H1 (cell line): ENCODE measurements around the gene CYB5B. TPM values are rescaled to one million over a fixed set of nuclear protein-coding genes. Genes with fewer than 3 reads are reported as not detected.

Experiments
- CTCF ChIA-PET: fragments of 300-600 bp; sonication (Branson Sonifier 250); formaldehyde crosslinking; loops from one replicate; lab custom pipeline; 2021; ENCODE audit not compliant: partially characterized antibody; lab: Charles Lee
- POLR2A ChIA-PET: fragments of 300-600 bp; sonication (Branson Sonifier 250); formaldehyde crosslinking; loops from one replicate; lab custom pipeline; 2021; ENCODE audit warnings: inconsistent platforms; ENCODE audit not compliant: partially characterized antibody; lab: Charles Lee
- DNase-seq, 2 experiments: peaks; one replicate each; pipeline versions ENCODE4 v3.0.0 to v3.0.0-alpha.2; 2010 to 2022; ENCODE audit warnings: low spot score in 2 of 2, low read depth in 1 of 2, mixed read lengths in 1 of 2
- FAIRE-seq: peaks from 2 replicates; lab custom pipeline; 2011; peaks lifted over from hg19 to GRCh38; lab: Jason Lieb, UNC
- H2AFZ ChIP-seq: 2 replicates; pipeline ENCODE4 v1.8.1; 2012; ENCODE audit warnings: low read length, inconsistent platforms
- H2AK5ac ChIP-seq: 2 replicates; pipeline ENCODE4 v1.6.1; 2013; ENCODE audit warnings: low read depth, low read length
- H2BK120ac ChIP-seq: replicated peaks from 2 replicates; pipeline ENCODE3; 2013; ENCODE audit warnings: low read depth, low read length, inconsistent platforms
- H2BK12ac ChIP-seq: 2 replicates; pipeline ENCODE4 v1.6.1; 2013; ENCODE audit warnings: low read depth, low read length
- H2BK15ac ChIP-seq: 2 replicates; pipeline ENCODE4 v1.6.1; 2013; ENCODE audit warnings: low read length
- H2BK20ac ChIP-seq: 2 replicates; pipeline ENCODE4 v1.6.1; 2013; ENCODE audit warnings: low read length
- H2BK5ac ChIP-seq: 2 replicates; pipeline ENCODE4 v1.6.1; 2013; ENCODE audit warnings: low read depth, low read length
- H3K14ac ChIP-seq: 2 replicates; pipeline ENCODE4 v1.6.1; 2013; ENCODE audit warnings: inconsistent platforms; ENCODE audit not compliant: insufficient read length
- H3K18ac ChIP-seq: 2 replicates; pipeline ENCODE4 v1.6.1; 2013; ENCODE audit warnings: low read length; ENCODE audit errors: extremely low read depth
- H3K23ac ChIP-seq: 2 replicates; pipeline ENCODE4 v1.6.1; 2013; ENCODE audit warnings: inconsistent platforms; ENCODE audit not compliant: insufficient read length
- H3K23me2 ChIP-seq: 2 replicates; pipeline ENCODE4 v1.6.1; 2013; ENCODE audit warnings: low read depth, low read length
- H3K27ac ChIP-seq: 2 replicates; pipeline ENCODE4 v1.6.1; 2011; ENCODE audit warnings: low read depth, low read length, inconsistent platforms
- H3K27me3 ChIP-seq, 4 experiments: replicated peaks in 1 of 4; 1 replicate in 1 of 4; 2 replicates in 3 of 4; pipeline versions ENCODE4 v1.6.1 to v1.8.1; 2011 to 2013; ENCODE audit warnings: low read length in 3 of 4, mild to moderate bottlenecking in 3 of 4, inconsistent platforms in 2 of 4, mixed read lengths in 2 of 4, moderate library complexity in 1 of 4; ENCODE audit not compliant: control insufficient read depth in 3 of 4, insufficient read depth in 3 of 4; ENCODE audit errors: extremely low read depth in 1 of 4
- H3K36me3 ChIP-seq, 4 experiments: 2 replicates each; pipeline versions ENCODE4 v1.6.1 to v1.8.1; 2011 to 2013; ENCODE audit warnings: mild to moderate bottlenecking in 4 of 4, low read length in 3 of 4, moderate library complexity in 2 of 4, control low read depth in 1 of 4, inconsistent platforms in 1 of 4; ENCODE audit not compliant: insufficient read depth in 4 of 4, control insufficient read depth in 2 of 4
- H3K4ac ChIP-seq: replicated peaks from 2 replicates; pipeline ENCODE3; 2013; ENCODE audit warnings: low read length, low read depth, mixed read lengths, inconsistent platforms; ENCODE audit not compliant: insufficient read length
- H3K4me1 ChIP-seq, 4 experiments: replicated peaks in 1 of 4; 1 replicate in 1 of 4; 2 replicates in 3 of 4; pipeline versions ENCODE4 v1.6.1 to v1.8.1; 2011 to 2013; ENCODE audit warnings: low read length in 3 of 4, inconsistent platforms in 2 of 4, mixed read lengths in 1 of 4; ENCODE audit not compliant: insufficient read depth in 4 of 4, control insufficient read depth in 3 of 4
- H3K4me2 ChIP-seq, 2 experiments: 2 replicates each; pipeline versions ENCODE4 v1.6.1 to v1.8.1; 2011 to 2013; ENCODE audit warnings: low read depth in 2 of 2, low read length in 2 of 2, control low read depth in 1 of 2, inconsistent platforms in 1 of 2, mild to moderate bottlenecking in 1 of 2; ENCODE audit not compliant: insufficient read depth in 1 of 2
- H3K4me3 ChIP-seq, 4 experiments: fragments of 200-600, 300-600 bp in 1 of 4; sonication (generic), shearing (Covaris generic), sonication (Bioruptor Twin) in 1 of 4; 2 replicates each; pipeline versions ENCODE4 v1.5.1 to v1.8.1; 2011 to 2016; ENCODE audit warnings: low read length in 4 of 4, low read depth in 3 of 4, control low read depth in 2 of 4, inconsistent platforms in 2 of 4, mild to moderate bottlenecking in 2 of 4, mixed read lengths in 1 of 4, moderate library complexity in 1 of 4; ENCODE audit not compliant: insufficient read depth in 2 of 4; ENCODE audit errors: extremely low read depth in 1 of 4
- H3K56ac ChIP-seq: replicated peaks from 2 replicates; pipeline ENCODE3; 2013; ENCODE audit warnings: low read depth, mild to moderate bottlenecking, mixed read lengths, low read length, inconsistent platforms; ENCODE audit not compliant: insufficient read length
- H3K79me1 ChIP-seq: 2 replicates; pipeline ENCODE4 v1.6.1; 2013; ENCODE audit warnings: low read depth, low read length, control low read depth
- H3K79me2 ChIP-seq, 2 experiments: 2 replicates each; pipeline versions ENCODE4 v1.6.1 to v1.8.1; 2012 to 2013; ENCODE audit warnings: low read length in 2 of 2, mild to moderate bottlenecking in 2 of 2, inconsistent platforms in 1 of 2; ENCODE audit not compliant: insufficient read depth in 2 of 2, control insufficient read depth in 1 of 2
- H3K9ac ChIP-seq, 4 experiments: replicated peaks in 1 of 4; 1 replicate in 1 of 4; 2 replicates in 3 of 4; pipeline versions ENCODE4 v1.6.1 to v1.8.1; 2011 to 2013; ENCODE audit warnings: low read depth in 3 of 4, low read length in 3 of 4, control low read depth in 2 of 4, mild to moderate bottlenecking in 2 of 4, moderate library complexity in 2 of 4, inconsistent platforms in 1 of 4; ENCODE audit errors: extremely low read depth in 1 of 4
- H3K9me3 ChIP-seq, 2 experiments: 2 replicates each; pipeline versions ENCODE4 v1.6.1 to v1.8.1; 2012 to 2013; ENCODE audit warnings: mild to moderate bottlenecking in 2 of 2, moderate library complexity in 2 of 2, control low read depth in 1 of 2, inconsistent platforms in 1 of 2, low read depth in 1 of 2, low read length in 1 of 2, mixed read lengths in 1 of 2; ENCODE audit not compliant: insufficient read depth in 2 of 2
- H4K20me1 ChIP-seq, 2 experiments: replicated peaks in 1 of 2; 2 replicates each; pipeline versions ENCODE3 to v1.8.1; 2011 to 2013; ENCODE audit warnings: inconsistent platforms in 2 of 2, low read length in 2 of 2, mild to moderate bottlenecking in 1 of 2; ENCODE audit not compliant: insufficient read depth in 2 of 2, control insufficient read depth in 1 of 2
- H4K5ac ChIP-seq: 2 replicates; pipeline ENCODE4 v1.6.1; 2013; ENCODE audit warnings: low read length, low read depth, mixed read lengths, inconsistent platforms; ENCODE audit not compliant: insufficient read length
- H4K8ac ChIP-seq: 2 replicates; pipeline ENCODE4 v1.8.0; 2013; ENCODE audit warnings: mild to moderate bottlenecking, moderate library complexity, low read length, inconsistent platforms; ENCODE audit not compliant: insufficient read depth; ENCODE audit errors: extremely low read depth
- H4K91ac ChIP-seq: replicated peaks from 2 replicates; pipeline ENCODE3; 2013; ENCODE audit warnings: low read length, mixed read lengths, inconsistent platforms; ENCODE audit not compliant: insufficient read length
- ASH2L ChIP-seq: fragments of 200-600, 300-600 bp; sonication (generic); IDR thresholded peaks from one replicate; pipeline ENCODE4 v1.7.1; 2017; ENCODE audit warnings: low read length
- CBX5 ChIP-seq: fragments of 300-800, 300-1000 bp; sonication (generic); IDR thresholded peaks from 2 replicates; pipeline ENCODE4 v1.7.1; 2016; ENCODE audit warnings: antibody characterized with exemption, low read length, low read depth
- CEBPB ChIP-seq: IDR thresholded peaks from 2 replicates; pipeline ENCODE4 v1.6.1; 2012; ENCODE audit warnings: low read depth, low read length
- CTBP2 ChIP-seq: IDR thresholded peaks from 2 replicates; pipeline ENCODE4 v1.7.0; 2011; ENCODE audit warnings: borderline replicate concordance, mild to moderate bottlenecking, moderate library complexity, mixed read lengths, low read length; ENCODE audit not compliant: insufficient read depth, insufficient read length
- EZH2 ChIP-seq: fragments of 200-600 bp; sonication (generic); IDR thresholded peaks from 2 replicates; pipeline ENCODE4 v1.7.1; 2012; ENCODE audit warnings: low read depth, mild to moderate bottlenecking, moderate library complexity, low read length, inconsistent platforms; ENCODE audit not compliant: severe bottlenecking
- FOSL1 ChIP-seq: IDR thresholded peaks from 2 replicates; pipeline ENCODE4 v1.6.1; 2011; ENCODE audit warnings: mild to moderate bottlenecking, low read depth, low read length, moderate library complexity; ENCODE audit not compliant: insufficient read depth
- GABPA ChIP-seq: IDR thresholded peaks from 2 replicates; pipeline ENCODE4 v1.6.1; 2011; ENCODE audit warnings: mild to moderate bottlenecking, low read length, moderate library complexity, borderline replicate concordance; ENCODE audit not compliant: insufficient read depth
- PHF8 ChIP-seq: fragments of 200-600 bp; sonication (generic); conservative IDR thresholded peaks from 2 replicates; pipeline ENCODE4 v1.7.1; 2012; ENCODE audit warnings: low read depth, mild to moderate bottlenecking, inconsistent platforms, low read length, moderate library complexity
- POLR2AphosphoS5 ChIP-seq: IDR thresholded peaks from 2 replicates; pipeline ENCODE4 v1.6.1; 2011; ENCODE audit warnings: low read depth, low read length
- RFX5 ChIP-seq: IDR thresholded peaks from 2 replicates; pipeline ENCODE4 v1.6.1; 2011; ENCODE audit warnings: low read depth, low read length, improper control_type of control experiment, borderline replicate concordance
- SAP30 ChIP-seq: fragments of 300-600 bp; sonication (generic); IDR thresholded peaks from 2 replicates; pipeline ENCODE4 v1.7.1; 2012; ENCODE audit warnings: low read length, moderate library complexity, mild to moderate bottlenecking, inconsistent platforms; ENCODE audit not compliant: insufficient read depth, insufficient replicate concordance
- SIX5 ChIP-seq: IDR thresholded peaks from 2 replicates; pipeline ENCODE4 v1.6.1; 2011; ENCODE audit warnings: mild to moderate bottlenecking, low read depth, low read length
- SRF ChIP-seq: IDR thresholded peaks from 2 replicates; pipeline ENCODE4 v1.6.1; 2011; ENCODE audit warnings: mild to moderate bottlenecking, low read depth, low read length, moderate library complexity
- TCF12 ChIP-seq: IDR thresholded peaks from 2 replicates; pipeline ENCODE4 v1.6.1; 2011; ENCODE audit warnings: low read depth, mild to moderate bottlenecking, low read length
- TEAD4 ChIP-seq: IDR thresholded peaks from 2 replicates; pipeline ENCODE4 v1.6.1; 2012; ENCODE audit warnings: low read depth, low read length, inconsistent platforms, mixed read lengths
- YY1 ChIP-seq: IDR thresholded peaks from 2 replicates; pipeline ENCODE4 v1.6.1; 2011; ENCODE audit warnings: low read depth, mild to moderate bottlenecking, low read length
- WGBS, 2 experiments: shearing (Covaris generic) in 1 of 2; methylation state at CpG; one replicate each; pipeline versions ENCODE4 v1.1.6 to v1.1.7; 2013 to 2015; ENCODE audit warnings: low lambda C conversion rate in 2 of 2, mixed read lengths in 2 of 2, inconsistent platforms in 1 of 2, low coverage in 1 of 2, missing lambda C conversion rate in 1 of 2; ENCODE audit not compliant: insufficient replicate concordance in 2 of 2, insufficient coverage in 1 of 2, insufficient read length in 1 of 2; ENCODE audit errors: extremely low coverage in 1 of 2, missing lambda C conversion rate in 1 of 2; 5-methylcytosine and 5-hydroxymethylcytosine counted together
- polyA plus RNA-seq, 7 experiments: library from polyadenylated mRNA; depleted of rRNA in 3 of 7; stranded (reverse) in 5 of 7; unstranded in 2 of 7; fragments of >200 nt in 5 of 7; fragments of 200-250 nt in 2 of 7; gene quantifications; 1 replicate in 5 of 7; 2 replicates in 1 of 7; 4 replicates in 1 of 7; pipeline versions ENCODE4 v1.2.1 to v1.2.3, GENCODE V29; 2011 to 2013; ENCODE audit warnings: missing spikeins in 2 of 7, mixed read lengths in 2 of 7
- total RNA-seq: library from RNA; stranded (reverse); fragmentation: NEBNext Ultra II Directional; extraction: Animal tissue kit (Norgen Biotek cat#: 25700); gene quantifications from 2 replicates; pipeline ENCODE4 v1.2.1, GENCODE V29; 2021

Gene CYB5B
- total and polyA plus RNA-seq, 2 of the 8 experiments (the other 6 are each of a cell fraction or from before 2014, with no cell fraction given) = 108 to 127 TPM

DNA sequence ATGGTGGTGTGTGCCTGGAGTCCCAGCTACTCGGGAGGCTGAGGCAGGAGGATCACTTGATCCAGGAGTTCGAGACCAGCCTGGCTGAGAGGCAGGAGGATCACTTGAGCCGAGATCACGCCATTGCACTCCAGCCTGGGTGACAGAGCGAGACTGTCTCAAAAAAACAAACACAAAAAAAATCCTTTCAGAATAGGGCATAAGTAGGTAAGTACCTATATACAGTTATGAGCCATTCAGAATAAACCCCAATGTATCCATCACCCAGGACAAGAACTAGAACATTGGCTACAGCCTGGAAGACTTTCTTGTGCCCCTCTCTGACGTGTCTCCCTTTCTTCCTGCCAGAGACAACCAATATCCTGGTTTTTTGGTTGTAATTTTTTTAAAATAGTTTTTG, 54.3 kb downstream of the CYB5B start:
- Histone ChIP-seq H2BK15ac (no peak overlapping the region), H3K4me1 (no peaks in the 10 kb centered on the region), H2AFZ (no peak overlapping the region), H2AK5ac (no peak overlapping the region), H2BK20ac (no peak overlapping the region), H4K91ac (no peak overlapping the region), H3K9me3 (no peaks in the 10 kb centered on the region), H3K9ac (no peak overlapping the region), H3K79me2 (no peaks in the 10 kb centered on the region), H3K4me2 (no peak overlapping the region), H2BK5ac (no peak overlapping the region), H2BK120ac (no peak overlapping the region), H3K56ac (no peak overlapping the region), H3K14ac (no peak overlapping the region), H4K20me1 (peaks cover 0 to 1% of the 10 kb centered on the region in 2 experiments), H3K23ac (no peak overlapping the region), H4K8ac (no peak overlapping the region; the same call in 1 of the 2 replicates), H3K23me2 (no peaks in the 10 kb centered on the region), H3K18ac (no peak overlapping the region), H3K79me1 (no peaks in the 10 kb centered on the region), H3K4me3 (no peak overlapping the region), H2BK12ac (no peak overlapping the region), H3K27me3 (no peaks in the 10 kb centered on the region), H3K4ac (no peak overlapping the region), H3K27ac (no peak overlapping the region), H3K36me3 (no peaks in the 10 kb centered on the region), H4K5ac (no peak overlapping the region)
- 83% methylated on average over 6 of the region's 6 CpGs; no CpG with 5 or more reads in 1 of the 2 experiments for WGBS, 2 experiments
- POLR2A ChIA-PET = no interaction called here
- FAIRE-seq = no peak
- CTCF ChIA-PET = no interaction called here
- no peak for DNase-seq
- TF ChIP-seq PHF8 (no peak), RFX5 (no peak), TEAD4 (no peak), CBX5 (no peak), POLR2AphosphoS5 (no peak), YY1 (no peak), CTBP2 (no peak), SRF (no peak), ASH2L (no peak), FOSL1 (no peak), TCF12 (no peak), GABPA (no peak), SAP30 (no peak), EZH2 (no peak), SIX5 (no peak), CEBPB (no peak)
